ENCODE data around the gene VSIG10L. TPM values are rescaled to one million over a fixed set of nuclear protein-coding genes. Genes with fewer than 3 reads are reported as not detected.

The VSIG10L gene
- total RNA-seq, 1 donor from 2014 or later: 2.4 TPM

Other genes starting within 250 kb of the VSIG10L start
- gene CTU1, start 233.7 kb downstream of the VSIG10L start, total RNA-seq: 8.2 and 9.0 TPM in 2 replicates
- 0.14 and 0.25 TPM in 2 replicates for gene SIGLEC9, start 217.2 kb downstream of the VSIG10L start, total RNA-seq
- not detected in 2 replicates for gene SIGLEC7, start 199.8 kb downstream of the VSIG10L start, total RNA-seq
- 15.0 and 18.7 TPM in 2 replicates for gene CD33, start 117.1 kb downstream of the VSIG10L start, total RNA-seq
- not detected in 2 replicates for gene SIGLECL1, start 91.1 kb downstream of the VSIG10L start, total RNA-seq
- gene IGLON5, start 30.5 kb downstream of the VSIG10L start, total RNA-seq: not detected in 2 replicates
- gene ETFB, start 24.2 kb upstream of the VSIG10L start, total RNA-seq: 125 and 134 TPM in 2 replicates
- gene CLDND2, start 26.9 kb upstream of the VSIG10L start, total RNA-seq: 5.1 and 5.7 TPM in 2 replicates
- 135 and 136 TPM in 2 replicates for gene NKG7, start 30.5 kb upstream of the VSIG10L start, total RNA-seq
- 0.18 TPM in 1 of 2 replicates, not detected in the other for gene LIM2, start 45.8 kb upstream of the VSIG10L start, total RNA-seq
- gene C19orf84, start 48.5 kb upstream of the VSIG10L start, total RNA-seq: not detected in 2 replicates
- gene SIGLEC10, start 75.5 kb upstream of the VSIG10L start, total RNA-seq: 4.8 and 5.0 TPM in 2 replicates
- not detected in 2 replicates for gene SIGLEC8, start 116.3 kb upstream of the VSIG10L start, total RNA-seq
- gene CEACAM18, start 136.4 kb upstream of the VSIG10L start, total RNA-seq: not detected in 2 replicates
- 1.1 and 1.4 TPM in 2 replicates for gene SIGLEC12, start 159.7 kb upstream of the VSIG10L start, total RNA-seq
- 1.2 and 2.0 TPM in 2 replicates for gene SIGLEC6, start 189.5 kb upstream of the VSIG10L start, total RNA-seq
- 10.2 and 12.0 TPM in 2 replicates for gene ZNF175, start 229.1 kb upstream of the VSIG10L start, total RNA-seq